IPS DF 6.9 (cell line): ENCODE results near the gene BRD2.
A peak's percentile ranks its signal among the peaks of the same experiment; 100 is the strongest.

Source experiments
- DNase-seq: peaks from one replicate; pipeline ENCODE4 v3.0.0-alpha.2; 2013; ENCODE audit warnings: low read depth, low spot score
- H3K27ac ChIP-seq: one replicate; pipeline ENCODE4 v1.5.1; 2013; ENCODE audit warnings: low read length, control low read depth
- H3K27me3 ChIP-seq: 2 replicates; pipeline ENCODE4 v1.6.1; 2013; ENCODE audit warnings: mild to moderate bottlenecking, low read length; ENCODE audit not compliant: control insufficient read depth, insufficient read depth
- H3K36me3 ChIP-seq: 2 replicates; pipeline ENCODE4 v1.6.1; 2013; ENCODE audit warnings: low read length; ENCODE audit not compliant: control insufficient read depth, insufficient read depth
- H3K4me1 ChIP-seq: 2 replicates; pipeline ENCODE4 v1.6.1; 2013; ENCODE audit warnings: low read length; ENCODE audit not compliant: control insufficient read depth, insufficient read depth
- H3K4me3 ChIP-seq: 2 replicates; pipeline ENCODE4 v1.5.1; 2013; ENCODE audit warnings: mild to moderate bottlenecking, low read length
- H3K9me3 ChIP-seq: 2 replicates; pipeline ENCODE4 v1.6.1; 2013; ENCODE audit warnings: low read length, inconsistent platforms; ENCODE audit not compliant: control insufficient read depth, insufficient read depth
- WGBS: extraction: QIAGEN DNeasy Blood & Tissue Kit; methylation state at CpG from one replicate; pipeline ENCODE4 v1.1.7; 2013; ENCODE audit warnings: mixed read lengths, missing lambda C conversion rate; ENCODE audit not compliant: insufficient read length, insufficient coverage; 5-methylcytosine and 5-hydroxymethylcytosine counted together

Gene BRD2

DNA sequence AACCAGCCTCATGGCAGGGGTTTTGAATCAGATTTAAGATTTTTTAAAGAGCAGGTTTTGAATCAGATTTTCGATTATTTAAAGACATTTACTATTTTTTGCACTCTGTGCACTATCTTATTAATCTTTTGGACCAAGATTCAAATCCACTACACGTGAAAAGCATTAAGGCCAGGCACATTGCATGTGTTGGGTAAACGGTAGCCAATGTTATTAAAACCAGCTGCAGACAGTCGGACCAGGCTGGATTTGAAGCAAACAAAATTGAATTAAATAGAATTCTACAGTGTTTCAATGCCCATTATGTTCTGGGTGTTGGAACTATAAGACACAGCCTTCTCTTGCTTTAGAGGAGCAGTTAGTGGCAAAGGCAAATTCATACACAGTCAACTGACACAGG is 33.3 kb downstream of the BRD2 start:
- WGBS = no CpG with 5 or more reads among the region's 4 CpGs
- H3K27ac ChIP-seq = no peak overlapping the region
- no peak overlapping the region for H3K4me3 ChIP-seq
- H3K36me3 ChIP-seq = no peaks in the 10 kb centered on the region
- H3K4me1 ChIP-seq = no peaks in the 10 kb centered on the region
- no peak for DNase-seq
- no peaks in the 10 kb centered on the region for H3K9me3 ChIP-seq
- no peaks in the 10 kb centered on the region for H3K27me3 ChIP-seq

DNA sequence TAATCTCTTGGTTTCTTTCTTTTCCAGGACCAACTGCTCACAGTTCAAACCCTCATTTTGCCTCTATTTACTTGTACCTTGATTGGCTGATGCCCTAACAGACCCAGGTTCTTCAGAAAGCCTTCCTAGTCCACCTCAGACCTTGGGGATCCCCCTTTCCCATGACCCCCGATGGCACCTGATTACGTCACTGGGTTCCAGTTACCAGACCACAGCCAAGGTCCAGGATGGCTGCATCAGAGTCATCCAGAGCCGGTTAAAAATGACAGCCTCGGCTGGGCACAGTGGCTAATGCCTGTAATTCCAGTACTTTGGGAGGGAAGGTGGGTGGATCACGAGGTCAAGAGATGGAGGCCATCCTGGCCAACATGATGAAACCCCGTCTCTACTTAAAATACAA is 36.5 kb downstream of the BRD2 start:
- Histone ChIP-seq H3K4me3 (no peak overlapping the region), H3K4me1 (no peaks in the 10 kb centered on the region), H3K27ac (no peak overlapping the region), H3K9me3 (no peaks in the 10 kb centered on the region), H3K36me3 (no peaks in the 10 kb centered on the region), H3K27me3 (no peaks in the 10 kb centered on the region)
- no peak for DNase-seq
- WGBS = no CpG with 5 or more reads among the region's 6 CpGs

DNA sequence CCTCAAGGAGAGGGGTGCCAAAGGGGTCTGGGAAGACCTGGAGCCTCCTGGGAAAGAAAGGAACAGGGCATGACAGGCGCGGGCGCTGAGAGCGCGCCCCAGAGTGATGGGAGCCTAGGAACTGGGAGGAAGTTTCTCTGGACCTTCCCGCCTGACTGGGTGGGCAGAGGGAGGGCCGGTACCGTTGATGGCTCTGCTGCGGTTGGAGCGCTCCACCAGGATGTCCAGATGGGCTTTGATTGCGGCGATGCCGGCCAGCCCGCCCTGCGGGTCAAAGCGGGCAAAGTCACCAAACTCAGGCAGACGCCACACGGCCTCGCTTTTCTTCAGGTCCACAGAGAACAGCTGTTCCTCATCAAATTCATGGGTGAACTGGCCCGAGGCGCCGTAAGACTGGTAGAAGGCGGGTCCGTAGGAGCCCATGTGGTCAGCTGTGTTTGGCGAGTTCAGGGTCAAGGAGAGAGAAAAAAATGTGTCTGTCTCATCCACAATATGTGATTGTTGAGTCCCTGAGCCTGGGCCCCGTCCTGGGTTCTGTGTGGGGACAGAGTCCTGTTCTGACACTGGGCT is 39.5 kb downstream of the BRD2 start:
- WGBS = no CpG with 5 or more reads among the region's 26 CpGs
- Histone ChIP-seq H3K27ac (no peak overlapping the region), H3K4me3 (no peak overlapping the region), H3K36me3 (no peaks in the 10 kb centered on the region), H3K4me1 (peaks cover 1% of the 10 kb centered on the region; the same call in 1 of the 2 replicates), H3K9me3 (no peaks in the 10 kb centered on the region), H3K27me3 (no peaks in the 10 kb centered on the region)
- no peak for DNase-seq

DNA sequence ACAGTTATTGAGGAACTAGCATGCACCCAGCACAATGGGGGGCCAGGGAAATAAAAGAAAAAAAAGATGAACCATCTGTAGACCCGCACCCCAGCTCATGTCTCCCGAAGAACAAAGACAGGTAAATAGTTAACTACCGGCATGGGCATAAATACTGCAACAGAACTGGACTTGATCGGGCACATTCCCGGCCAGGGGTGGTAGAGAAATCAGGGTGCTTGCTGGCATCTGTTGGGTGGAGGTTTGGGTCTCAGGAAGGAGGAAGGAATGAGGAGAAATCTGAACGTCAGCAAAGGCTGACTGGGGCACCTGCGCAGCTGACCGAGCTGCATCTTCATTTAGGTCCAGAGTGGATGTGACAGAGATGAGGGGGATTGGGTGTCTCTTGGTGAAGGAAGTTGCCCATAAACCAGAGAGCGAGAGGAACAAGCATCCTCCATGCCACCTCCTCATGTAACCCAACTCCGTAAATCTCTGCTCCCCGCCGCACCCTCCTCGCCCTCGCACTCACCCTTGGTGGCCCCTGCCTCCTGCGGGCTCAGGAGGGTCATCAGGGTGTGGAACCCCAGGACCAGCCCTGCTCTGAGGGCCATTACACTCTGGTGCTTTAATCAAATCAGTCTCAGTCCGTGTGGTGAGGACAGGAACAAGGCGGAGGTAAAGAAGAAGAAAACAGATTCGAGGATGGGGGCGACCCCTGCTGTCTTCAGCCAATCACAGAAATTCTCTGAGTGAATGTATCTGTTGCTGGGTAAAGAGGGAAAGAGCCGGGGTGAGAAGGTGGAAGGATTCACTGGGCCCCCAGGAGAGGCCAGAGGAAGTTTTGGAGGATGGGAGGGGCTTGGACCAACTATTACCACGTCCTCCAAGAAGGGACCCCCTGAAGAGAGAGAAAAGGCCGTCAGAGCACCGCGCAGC is 40.8 kb downstream of the BRD2 start, which contains the start of gene HLA-DOA:
Gene HLA-DOA (minus strand): TSS at position 648 of the 918 bp plus-strand sequence.
- Histone ChIP-seq H3K36me3 (no peaks in the 10 kb centered on the region), H3K27ac (no peak within 1 kb of the TSS), H3K4me3 (peak within 1 kb of the TSS; percentile 59; the same call in 1 of the 2 replicates), H3K4me1 (peaks cover 1% of the 10 kb centered on the region; the same call in 1 of the 2 replicates), H3K9me3 (no peaks in the 10 kb centered on the region), H3K27me3 (no peaks in the 10 kb centered on the region)
- no CpG with 5 or more reads among the region's 24 CpGs for WGBS
- peak; percentile 77 for DNase-seq

DNA sequence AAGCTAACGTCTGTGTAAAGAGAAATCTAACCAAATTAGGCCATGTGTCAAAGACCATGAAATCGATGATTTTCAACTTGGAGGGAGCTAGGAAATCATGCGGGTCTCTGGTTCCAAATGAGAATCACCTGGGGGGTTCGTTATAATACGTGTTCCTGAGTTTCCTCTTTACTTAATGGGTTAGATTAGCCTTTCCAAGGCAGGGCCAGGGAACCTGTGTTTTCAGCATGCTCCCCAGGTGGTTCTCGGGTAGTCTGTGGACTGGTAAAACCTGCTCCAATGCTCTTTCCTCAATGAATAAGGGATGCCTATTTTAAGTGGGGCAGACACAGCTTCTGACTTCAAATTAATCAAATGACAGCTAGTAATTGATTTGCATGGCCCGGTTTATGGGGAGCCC is 42.0 kb downstream of the BRD2 start:
- DNase-seq = no peak
- Histone ChIP-seq H3K36me3 (no peaks in the 10 kb centered on the region), H3K27me3 (no peaks in the 10 kb centered on the region), H3K27ac (no peak overlapping the region), H3K4me1 (peaks cover 1% of the 10 kb centered on the region; the same call in 1 of the 2 replicates), H3K9me3 (no peaks in the 10 kb centered on the region), H3K4me3 (no peak overlapping the region)
- WGBS = no CpG with 5 or more reads among the region's 7 CpGs

DNA sequence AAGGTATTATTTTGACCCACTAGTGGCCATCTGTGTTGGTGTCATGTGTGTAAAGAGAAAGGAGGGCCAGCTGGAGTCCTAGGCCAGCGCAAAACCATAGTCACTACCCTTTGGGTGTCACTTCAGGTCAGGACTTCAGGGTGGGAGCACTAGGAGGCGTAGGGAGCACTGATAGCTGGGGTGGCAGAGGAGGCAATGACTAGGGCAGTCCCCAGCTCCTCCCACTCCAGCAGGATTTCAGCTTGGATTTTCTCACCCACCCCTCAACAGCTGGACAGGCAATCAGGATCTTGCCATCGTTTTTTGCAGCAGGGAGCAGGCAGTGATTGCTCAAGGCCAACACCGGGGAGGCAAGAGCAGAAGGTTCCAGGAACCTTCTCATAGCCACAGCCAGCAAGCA is 45.2 kb downstream of the BRD2 start:
- no peak overlapping the region for H3K4me3 ChIP-seq
- no peaks in the 10 kb centered on the region for H3K36me3 ChIP-seq
- no CpG with 5 or more reads among the region's 4 CpGs for WGBS
- no peaks in the 10 kb centered on the region for H3K27me3 ChIP-seq
- H3K4me1 ChIP-seq = peaks cover 1% of the 10 kb centered on the region; the same call in 1 of the 2 replicates
- DNase-seq = no peak
- H3K9me3 ChIP-seq = no peaks in the 10 kb centered on the region
- no peak overlapping the region for H3K27ac ChIP-seq

DNA sequence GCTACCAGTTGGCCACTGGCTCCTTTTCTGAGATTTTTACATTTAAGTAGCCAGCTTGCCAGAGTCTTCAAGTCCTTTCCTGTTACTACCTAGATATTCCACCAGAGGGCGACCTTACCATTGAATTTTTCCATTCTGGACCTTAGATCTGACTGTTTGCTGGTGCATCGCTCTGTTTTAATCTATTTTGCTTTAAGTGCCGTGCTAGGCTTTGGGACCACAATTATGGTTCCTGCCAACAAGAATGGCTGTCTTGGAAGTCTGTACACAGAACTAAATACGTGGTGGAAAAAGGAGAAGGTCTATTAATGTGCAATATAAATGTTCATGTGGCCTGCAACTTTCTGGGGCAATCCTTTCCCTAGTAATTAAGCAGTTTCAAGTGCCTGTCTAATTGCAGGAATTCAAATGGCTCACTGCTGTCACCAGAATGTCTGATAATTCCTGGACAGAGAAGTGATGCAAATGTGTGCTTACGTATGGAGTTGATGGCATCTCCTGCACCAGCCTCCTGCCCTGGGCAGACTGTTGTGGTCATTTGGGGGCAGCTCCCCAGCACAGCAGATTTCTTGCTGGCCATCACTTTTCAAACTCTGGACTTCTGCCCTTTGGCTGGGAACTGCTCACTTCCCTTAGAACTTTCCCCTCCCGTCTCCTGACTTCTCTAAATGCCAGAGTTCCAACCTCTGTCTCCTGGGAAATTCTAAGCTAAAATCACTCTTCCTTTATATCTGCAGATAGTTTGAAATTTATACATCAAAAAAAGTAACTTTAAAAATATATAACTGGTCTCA is 46.6 kb downstream of the BRD2 start:
- Histone ChIP-seq H3K4me3 (no peak overlapping the region), H3K36me3 (no peaks in the 10 kb centered on the region), H3K27ac (no peak overlapping the region), H3K27me3 (no peaks in the 10 kb centered on the region), H3K9me3 (no peaks in the 10 kb centered on the region), H3K4me1 (peaks cover 2% of the 10 kb centered on the region; the same call in 1 of the 2 replicates)
- no CpG with 5 or more reads among the region's 6 CpGs for WGBS
- DNase-seq = peak; percentile 68

DNA sequence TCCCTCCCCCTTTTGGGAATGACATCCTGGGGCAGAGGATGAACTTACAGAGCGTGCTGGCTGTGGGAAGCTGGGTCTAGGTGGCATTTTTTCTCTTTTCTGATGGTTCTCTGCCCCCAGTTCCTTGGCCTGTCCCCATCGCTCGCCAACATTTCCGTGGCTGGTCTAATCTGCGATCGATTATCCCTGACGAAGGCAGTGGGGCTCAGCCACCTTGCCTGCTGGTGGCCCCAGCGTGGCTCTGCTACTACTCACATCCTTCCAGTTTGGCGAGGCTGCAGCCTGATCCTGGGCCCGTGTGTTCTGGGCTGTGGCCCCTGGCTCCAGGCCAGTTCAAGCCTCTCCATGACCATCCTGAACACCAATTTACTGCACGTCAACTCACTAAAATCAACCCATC is 47.4 kb downstream of the BRD2 start:
- Histone ChIP-seq H3K27me3 (no peaks in the 10 kb centered on the region), H3K27ac (no peak overlapping the region), H3K36me3 (no peaks in the 10 kb centered on the region), H3K4me3 (no peak overlapping the region), H3K4me1 (peaks cover 1% of the 10 kb centered on the region; the same call in 1 of the 2 replicates), H3K9me3 (no peaks in the 10 kb centered on the region)
- WGBS = 100% methylated on average over 1 of the region's 11 CpGs
- DNase-seq = no peak

DNA sequence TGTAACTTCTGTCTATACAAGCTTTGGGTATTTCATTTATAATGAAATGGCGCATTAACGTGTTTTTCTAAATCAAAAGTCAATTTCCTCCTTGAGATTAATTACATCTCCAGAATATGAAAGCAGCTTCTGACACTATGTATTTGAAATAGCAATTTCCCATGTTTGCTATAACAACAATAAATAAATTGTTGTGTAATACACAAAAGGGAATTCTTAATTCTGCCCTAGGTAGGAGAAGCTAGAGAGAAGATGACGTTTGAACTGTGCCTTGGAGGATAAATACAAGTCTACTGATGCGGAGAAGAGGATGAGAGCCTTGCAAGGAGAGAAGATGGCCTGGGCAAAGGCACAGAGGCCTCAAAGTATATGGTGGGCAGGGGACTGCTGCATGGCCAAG is 48.6 kb downstream of the BRD2 start:
- Histone ChIP-seq H3K9me3 (no peaks in the 10 kb centered on the region), H3K4me1 (peaks cover 1% of the 10 kb centered on the region), H3K36me3 (no peaks in the 10 kb centered on the region), H3K4me3 (no peak overlapping the region), H3K27me3 (no peaks in the 10 kb centered on the region), H3K27ac (no peak overlapping the region)
- DNase-seq = no peak
- no CpG with 5 or more reads among the region's 4 CpGs for WGBS

DNA sequence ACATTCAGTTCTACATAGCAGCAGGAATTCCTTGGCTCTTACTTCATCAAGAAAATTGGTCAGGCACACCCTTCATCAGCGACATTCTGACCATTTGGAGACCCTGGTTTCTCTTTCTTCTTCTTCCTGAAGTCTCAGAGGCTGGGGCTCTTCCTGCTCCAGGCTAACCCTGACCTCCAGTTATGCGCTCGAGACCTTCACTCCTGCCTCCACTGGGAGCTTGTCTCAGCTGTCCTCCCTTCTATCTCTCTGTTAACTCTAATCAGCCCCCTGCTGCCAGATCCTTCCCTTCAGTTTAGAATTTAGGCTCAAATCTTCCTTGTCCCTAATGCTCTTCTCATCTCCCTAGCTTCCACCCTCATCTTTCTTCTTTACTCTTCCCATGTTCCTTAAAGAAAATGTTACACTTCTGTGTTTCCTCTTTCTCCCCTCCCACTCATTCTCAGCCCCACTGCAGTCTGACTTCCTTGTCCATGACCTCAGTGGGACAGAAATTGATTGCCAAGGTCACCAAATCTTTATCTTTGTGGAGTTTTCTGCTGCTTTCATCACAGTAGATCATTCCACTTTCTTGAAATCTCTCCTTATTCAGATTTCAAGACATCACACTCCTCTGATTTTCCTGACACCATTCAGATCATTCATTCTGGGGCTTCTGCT is 49.4 kb downstream of the BRD2 start:
- H3K4me1 ChIP-seq = peaks cover 1% of the 10 kb centered on the region
- WGBS = no CpG with 5 or more reads among the region's 3 CpGs
- H3K4me3 ChIP-seq = no peak overlapping the region
- H3K27me3 ChIP-seq = no peaks in the 10 kb centered on the region
- no peak for DNase-seq
- no peaks in the 10 kb centered on the region for H3K9me3 ChIP-seq
- H3K36me3 ChIP-seq = no peaks in the 10 kb centered on the region
- no peak overlapping the region for H3K27ac ChIP-seq
